DMS153 treated with DMSO at 0.1 percent for 48 hours (cell line): Measurements from ENCODE around the gene KRTAP9-9.
"Not testable (repeated sequence)": the region's sequence is repeated elsewhere in the genome, so short reads cannot be mapped to it uniquely, and the experiment has no call there.

Experiments
- DNase-seq: peaks from one replicate; lab custom pipeline; 2025; ENCODE audit not compliant: unreplicated experiment; lab: John Stamatoyannopoulos, UW

KRTAP9-9 gene

GRCh38 chr17:41255381-41256290 lies at the start of gene KRTAP9-9:
KRTAP9-9 (plus strand) TSS chr17:41255384.
- DNase-seq, result not testable (repeated sequence)

- peak; percentile 91 for DNase-seq
Observed at GRCh38 chr17:41211845-41212466, 43.2 kb upstream of the KRTAP9-9 start.

GRCh38 chr17:41212524-41213169 lies 42.5 kb upstream of the KRTAP9-9 start:
- DNase-seq, result peak; percentile 38

GRCh38 chr17:41215681-41216080 lies 39.5 kb upstream of the KRTAP9-9 start:
- DNase-seq, result no peak

GRCh38 chr17:41223821-41224220 lies 31.4 kb upstream of the KRTAP9-9 start:
- DNase-seq, result no peak

GRCh38 chr17:41226051-41226450 lies 29.1 kb upstream of the KRTAP9-9 start:
- DNase-seq, result no peak

- DNase-seq, result not testable (repeated sequence)
Observed at GRCh38 chr17:41226598-41227095, 28.5 kb upstream of the KRTAP9-9 start, which contains the start of gene KRTAP9-2. KRTAP9-2 (plus strand) TSS chr17:41226648; CDS start chr17:41226655, 7 bp downstream.

GRCh38 chr17:41230094-41230493 lies 25.1 kb upstream of the KRTAP9-9 start:
- no peak for DNase-seq

GRCh38 chr17:41231731-41232130 lies 23.5 kb upstream of the KRTAP9-9 start:
- DNase-seq, result no peak

- not testable (repeated sequence) for DNase-seq
Observed at GRCh38 chr17:41232399-41233105, 22.6 kb upstream of the KRTAP9-9 start, which contains the start of gene KRTAP9-3. KRTAP9-3 (plus strand) TSS chr17:41232449; CDS start chr17:41232502, 53 bp downstream.

- not testable (repeated sequence) for DNase-seq
Observed at GRCh38 chr17:41237116-41237515, 18.1 kb upstream of the KRTAP9-9 start.

- not testable (repeated sequence) for DNase-seq
Observed at GRCh38 chr17:41237949-41238437, 17.2 kb upstream of the KRTAP9-9 start, which contains the start of gene KRTAP9-8. KRTAP9-8 (plus strand) TSS chr17:41237999; CDS start chr17:41238052, 53 bp downstream.

- DNase-seq, result not testable (repeated sequence)
Observed at GRCh38 chr17:41246995-41247787, 8.0 kb upstream of the KRTAP9-9 start.

- not testable (repeated sequence) for DNase-seq
Observed at GRCh38 chr17:41249637-41250240, 5.4 kb upstream of the KRTAP9-9 start, which contains the start of gene KRTAP9-4. KRTAP9-4 (plus strand) TSS chr17:41249687; CDS start chr17:41249721, 34 bp downstream.

- DNase-seq, result no peak
Observed at GRCh38 chr17:41251261-41251660, 3.9 kb upstream of the KRTAP9-9 start.

- no peak for DNase-seq
Observed at GRCh38 chr17:41254861-41255260, 323 bp upstream of the KRTAP9-9 start.

GRCh38 chr17:41256291-41256685 lies 1.1 kb downstream of the KRTAP9-9 start:
- no peak for DNase-seq

- DNase-seq, result no peak
Observed at GRCh38 chr17:41258406-41258805, 3.2 kb downstream of the KRTAP9-9 start.

GRCh38 chr17:41263212-41263611 lies 8.0 kb downstream of the KRTAP9-9 start:
- no peak for DNase-seq
